Muscle layer of colon (tissue), 2 donors: ENCODE results near the gene LENG1.
"Not testable (repeated sequence)": the region's sequence is repeated elsewhere in the genome, so short reads cannot be mapped to it uniquely, and the experiment has no call there.

Experiments
- H3K27ac ChIP-seq: one replicate; pipeline ENCODE4 v1.7.0; 2013; ENCODE audit warnings: low read depth, mild to moderate bottlenecking, low read length, moderate library complexity
- H3K27me3 ChIP-seq, 2 donors: one replicate each; pipeline ENCODE4 v1.7.0; 2013; ENCODE audit warnings: low read length in 2 of 2, mild to moderate bottlenecking in 2 of 2; ENCODE audit not compliant: insufficient read depth in 2 of 2, control insufficient read depth in 1 of 2
- H3K36me3 ChIP-seq: one replicate; pipeline ENCODE4 v1.7.0; 2013; ENCODE audit warnings: mild to moderate bottlenecking, low read length; ENCODE audit not compliant: insufficient read depth
- H3K4me1 ChIP-seq: one replicate; pipeline ENCODE4 v1.7.0; 2013; ENCODE audit warnings: mild to moderate bottlenecking, low read length; ENCODE audit not compliant: insufficient read depth
- H3K4me3 ChIP-seq, 2 donors: one replicate each; pipeline ENCODE4 v1.7.0; 2013; ENCODE audit warnings: low read length in 2 of 2, low read depth in 1 of 2, mild to moderate bottlenecking in 1 of 2, moderate library complexity in 1 of 2
- H3K9ac ChIP-seq: one replicate; pipeline ENCODE4 v1.7.0; 2013; ENCODE audit warnings: low read length
- H3K9me3 ChIP-seq: one replicate; pipeline ENCODE4 v1.7.0; 2013; ENCODE audit warnings: mild to moderate bottlenecking, low read length
- donor health status: abdominal sarcoma.
- donor health status: Adenocarcinoma of cecum.

The LENG1 gene

DNA sequence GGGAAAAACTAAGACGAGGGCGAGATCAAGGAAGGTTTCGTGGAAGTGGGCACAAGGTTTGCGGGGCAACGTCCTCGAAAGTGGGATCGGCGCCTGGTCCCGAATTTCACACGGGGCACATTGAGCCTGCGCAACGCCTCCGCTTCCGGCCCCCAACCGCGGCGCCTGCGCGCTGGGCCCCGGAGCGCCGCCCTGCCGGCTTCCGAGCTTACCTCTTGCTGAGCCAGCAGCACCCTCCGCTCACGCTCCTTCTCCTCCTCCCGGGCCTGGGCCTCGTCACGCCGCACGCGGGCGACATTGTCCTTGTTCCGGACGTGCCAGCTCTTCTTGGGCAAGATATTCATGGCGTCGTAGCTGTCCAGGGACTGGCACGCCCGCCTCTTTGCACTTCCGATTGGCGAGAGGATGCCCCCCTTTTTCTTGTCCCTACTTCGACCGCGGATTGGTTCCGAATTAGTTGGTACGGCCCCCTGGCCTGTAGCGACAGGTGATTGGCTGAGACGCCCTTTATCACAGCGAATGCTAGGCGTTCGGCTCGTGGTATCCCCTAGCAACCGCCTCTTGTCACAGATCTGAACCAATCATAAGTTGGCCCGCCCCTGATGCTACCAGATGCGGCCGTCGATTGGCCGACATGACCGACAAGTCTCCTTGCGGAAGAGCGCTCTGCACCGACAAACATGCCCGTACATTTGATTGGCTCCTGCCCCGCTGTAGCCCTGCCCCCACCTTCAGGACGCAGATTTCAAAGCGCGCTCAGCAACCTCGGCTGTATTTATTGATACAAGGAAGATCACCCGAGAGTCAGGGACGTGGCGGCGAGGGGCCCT lies at the start of gene LENG1:
LENG1 (minus strand) TSS at position 370 of the 830 bp plus-strand sequence; CDS start at position 344, 26 bp downstream.
- peak within 1 kb of the TSS; percentile 93 for H3K27ac ChIP-seq
- H3K4me1 ChIP-seq, result peaks cover 33% of the 10 kb centered on the region
- peaks cover 36% of the 10 kb centered on the region for H3K36me3 ChIP-seq
- H3K9ac ChIP-seq, result peak within 1 kb of the TSS; percentile 92
- peak within 1 kb of the TSS; percentile 89 to 96 for H3K4me3 ChIP-seq
- no peaks in the 10 kb centered on the region for H3K9me3 ChIP-seq
- H3K27me3 ChIP-seq, result peaks cover 0 to 3% of the 10 kb centered on the region in 2 donors

DNA sequence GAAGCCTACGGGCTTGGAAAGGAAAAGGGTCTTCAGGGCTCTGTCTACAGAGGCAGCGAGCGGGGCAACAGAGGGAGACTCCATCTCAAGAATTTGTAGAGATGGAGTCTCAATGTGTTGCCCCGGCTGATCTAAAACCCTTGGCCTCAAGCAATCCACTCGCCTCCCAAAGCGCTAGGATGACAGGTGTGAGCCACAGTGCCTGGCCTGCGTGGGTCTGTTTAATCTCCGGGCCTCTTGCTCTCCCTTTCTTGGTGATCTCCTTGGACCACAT lies 49.2 kb upstream of the LENG1 start:
- Histone ChIP-seq H3K36me3 (peaks cover 43% of the 10 kb centered on the region), H3K27me3 (no peaks in the 10 kb centered on the region), H3K4me1 (peaks cover 28% of the 10 kb centered on the region), H3K4me3 (no peak overlapping the region), H3K9ac (no peak overlapping the region), H3K9me3 (no peaks in the 10 kb centered on the region), H3K27ac (peak overlapping the region; percentile 56)

DNA sequence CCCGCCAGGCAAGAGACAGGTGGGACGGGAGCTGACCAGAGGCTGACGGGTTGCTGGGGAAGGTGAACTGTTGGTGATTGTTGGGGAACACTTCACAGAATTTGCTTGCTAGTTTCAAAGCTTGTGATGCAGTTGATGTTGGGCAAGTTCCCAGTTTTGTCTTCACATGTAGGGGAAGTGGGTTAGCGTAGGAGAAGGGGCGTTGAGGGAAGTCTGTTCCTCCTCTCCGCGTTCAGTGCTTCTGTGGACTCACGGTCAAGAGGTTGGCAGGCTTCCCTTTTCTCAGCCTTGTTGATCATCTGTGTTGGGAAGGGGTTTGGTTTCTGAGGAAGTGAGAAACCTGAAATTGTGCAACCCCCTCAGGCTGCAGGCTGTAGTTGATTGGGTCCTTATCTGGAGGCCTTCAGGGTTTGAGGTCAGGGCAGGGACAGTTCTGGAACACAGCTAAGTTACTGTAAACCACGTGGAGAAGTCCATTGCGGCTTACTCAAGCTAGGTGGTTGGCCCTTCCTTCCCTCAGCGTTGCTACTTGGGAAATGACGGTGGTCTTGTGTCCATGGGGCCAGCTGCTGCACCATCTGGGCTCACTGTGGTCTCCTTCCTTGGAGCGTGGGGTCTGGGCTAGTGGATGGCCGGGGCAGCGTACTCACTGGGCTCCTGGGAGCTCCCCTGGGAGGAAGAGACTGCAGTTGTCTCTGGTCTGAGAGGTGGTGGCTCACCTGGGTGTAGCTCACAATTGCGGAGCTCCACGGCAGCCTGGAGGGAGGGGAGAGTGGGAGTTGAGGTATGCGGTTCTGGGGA lies 48.7 kb upstream of the LENG1 start:
- H3K9ac ChIP-seq, result no peak overlapping the region
- H3K27me3 ChIP-seq, result no peaks in the 10 kb centered on the region
- H3K9me3 ChIP-seq, result no peaks in the 10 kb centered on the region
- peaks cover 49% of the 10 kb centered on the region for H3K36me3 ChIP-seq
- no peak overlapping the region for H3K4me3 ChIP-seq
- H3K4me1 ChIP-seq, result peaks cover 32% of the 10 kb centered on the region
- peak overlapping the region; percentile 24 for H3K27ac ChIP-seq

DNA sequence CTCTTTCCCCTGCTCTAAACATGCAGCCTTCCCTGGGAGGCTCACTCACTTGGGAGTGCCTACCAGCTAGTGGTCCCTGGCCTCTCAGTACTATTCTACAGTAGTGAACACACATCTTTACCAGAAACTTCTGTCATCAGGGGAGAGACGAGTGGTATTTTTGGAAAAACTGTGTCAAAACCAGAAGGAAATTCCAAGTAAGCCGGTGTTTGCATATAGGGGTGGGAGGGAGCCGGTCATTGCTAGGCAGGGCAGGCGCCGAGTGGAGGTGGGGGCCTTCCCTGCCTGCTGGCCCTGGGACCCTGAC lies 48.1 kb upstream of the LENG1 start:
- H3K27ac ChIP-seq, result no peak overlapping the region
- no peaks in the 10 kb centered on the region for H3K27me3 ChIP-seq
- peaks cover 54% of the 10 kb centered on the region for H3K36me3 ChIP-seq
- no peak overlapping the region for H3K4me3 ChIP-seq
- H3K9ac ChIP-seq, result no peak overlapping the region
- H3K4me1 ChIP-seq, result peaks cover 37% of the 10 kb centered on the region
- no peaks in the 10 kb centered on the region for H3K9me3 ChIP-seq

DNA sequence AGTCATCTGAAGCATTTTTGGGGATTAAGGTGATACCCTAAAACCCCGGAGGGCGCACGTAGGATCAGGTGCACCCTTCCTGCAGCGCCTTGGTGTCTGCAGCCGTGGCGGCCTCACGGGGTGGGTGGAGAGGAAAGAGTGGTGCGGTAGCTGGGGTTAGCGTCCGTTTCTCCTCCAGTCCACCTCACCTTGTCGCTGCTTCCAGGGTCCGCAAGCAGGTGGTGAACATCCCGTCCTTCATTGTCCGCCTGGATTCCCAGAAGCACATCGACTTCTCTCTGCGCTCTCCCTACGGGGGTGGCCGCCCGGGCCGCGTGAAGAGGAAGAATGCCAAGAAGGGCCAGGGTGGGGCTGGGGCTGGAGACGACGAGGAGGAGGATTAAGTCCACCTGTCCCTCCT lies 47.7 kb upstream of the LENG1 start:
- not testable (repeated sequence) for H3K27me3 ChIP-seq, H3K4me3 ChIP-seq, H3K9ac ChIP-seq, H3K27ac ChIP-seq, H3K9me3 ChIP-seq
- Histone ChIP-seq H3K36me3 (peaks cover 58% of the 10 kb centered on the region), H3K4me1 (peaks cover 42% of the 10 kb centered on the region)

DNA sequence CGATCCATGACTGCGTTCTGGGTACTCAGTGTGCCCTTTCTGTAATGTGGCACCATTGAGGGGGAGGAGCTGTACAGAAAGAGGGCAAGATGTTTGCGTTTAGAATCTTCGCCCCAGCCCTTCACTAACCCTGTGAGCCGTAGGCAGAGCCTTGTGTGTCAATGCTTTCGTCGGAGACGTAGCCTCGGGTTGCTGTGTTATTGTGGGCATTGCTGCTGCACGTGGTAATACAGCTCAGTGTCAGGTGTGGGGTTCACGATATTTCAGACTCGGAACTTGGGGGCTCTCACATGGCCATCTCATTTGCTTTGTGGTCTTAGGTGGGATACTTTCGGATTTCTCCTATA lies 47.3 kb upstream of the LENG1 start:
- no peak overlapping the region for H3K4me3 ChIP-seq
- H3K9me3 ChIP-seq, result no peaks in the 10 kb centered on the region
- peaks cover 46% of the 10 kb centered on the region for H3K4me1 ChIP-seq
- peaks cover 59% of the 10 kb centered on the region for H3K36me3 ChIP-seq
- H3K9ac ChIP-seq, result no peak overlapping the region
- no peak overlapping the region for H3K27ac ChIP-seq
- no peaks in the 10 kb centered on the region for H3K27me3 ChIP-seq

DNA sequence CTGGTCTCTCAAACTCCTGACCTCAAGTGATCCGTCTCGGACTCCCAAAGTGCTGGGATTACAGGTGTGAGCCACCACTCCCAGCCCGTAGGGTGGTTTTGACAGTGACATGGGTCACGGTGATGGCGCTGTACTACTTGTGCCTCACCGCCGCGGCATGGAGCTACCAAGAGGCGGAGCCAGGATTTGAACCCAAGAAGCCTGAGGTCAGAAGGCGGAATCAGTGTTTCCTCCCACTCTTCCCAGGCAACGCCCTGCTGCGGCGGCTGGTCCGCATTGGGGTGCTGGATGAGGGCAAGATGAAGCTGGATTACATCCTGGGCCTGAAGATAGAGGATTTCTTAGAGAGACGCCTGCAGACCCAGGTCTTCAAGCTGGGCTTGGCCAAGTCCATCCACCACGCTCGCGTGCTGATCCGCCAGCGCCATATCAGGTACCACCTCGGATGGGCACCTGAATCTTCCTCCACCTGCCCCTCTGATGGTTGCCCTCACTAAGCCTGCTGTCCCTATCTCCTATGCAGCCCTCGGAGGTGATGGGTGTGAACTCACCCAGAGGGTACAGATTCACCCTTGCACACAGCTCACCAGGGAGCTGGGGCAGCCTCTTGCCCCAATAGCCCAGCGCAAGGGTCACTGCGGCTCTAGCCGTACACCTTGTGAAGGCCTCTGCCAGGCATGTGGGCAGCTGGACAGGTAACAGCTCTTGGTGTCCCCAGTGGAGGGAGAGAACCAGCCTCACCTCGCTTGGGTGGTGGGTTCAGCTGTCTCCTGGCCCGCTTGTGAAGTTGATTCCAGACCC lies 46.7 kb upstream of the LENG1 start:
- no peaks in the 10 kb centered on the region for H3K9me3 ChIP-seq
- no peaks in the 10 kb centered on the region for H3K27me3 ChIP-seq
- peaks cover 59% of the 10 kb centered on the region for H3K36me3 ChIP-seq
- peaks cover 51% of the 10 kb centered on the region for H3K4me1 ChIP-seq
- no peak overlapping the region for H3K9ac ChIP-seq
- H3K4me3 ChIP-seq, result no peak overlapping the region
- H3K27ac ChIP-seq, result no peak overlapping the region

DNA sequence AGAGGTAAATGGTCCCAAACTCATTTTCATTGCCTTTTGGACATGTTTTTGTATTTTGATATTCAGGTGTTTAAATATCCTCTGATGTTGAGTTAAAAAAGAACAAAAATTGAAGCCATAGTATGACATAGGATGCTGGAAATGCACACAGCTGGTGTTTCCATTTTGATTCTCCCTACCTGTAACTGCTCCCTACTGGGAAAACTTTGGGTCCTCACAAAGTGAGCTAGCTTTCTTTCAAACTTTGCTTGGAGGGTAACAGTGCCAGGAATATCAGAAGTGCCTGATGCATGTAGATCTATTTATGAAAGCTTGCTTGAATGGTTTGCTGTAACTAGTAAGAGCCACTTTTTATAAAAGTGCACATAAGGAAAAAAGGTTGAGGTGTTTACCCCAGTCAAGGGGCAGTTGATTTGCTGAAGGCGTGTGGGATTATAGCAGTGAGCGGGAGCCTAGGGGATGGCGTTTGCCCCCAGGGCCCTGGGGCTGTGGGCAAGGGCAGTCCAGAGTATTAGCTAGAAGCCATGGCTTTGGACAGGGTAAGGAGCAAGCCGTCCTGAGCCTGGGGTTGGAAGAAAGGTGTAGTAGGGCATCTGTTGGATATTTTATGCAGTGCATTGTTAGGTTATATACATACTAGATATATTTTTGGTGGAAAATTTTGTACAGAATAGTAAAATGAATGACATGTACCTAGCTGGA lies 45.4 kb upstream of the LENG1 start:
- Histone ChIP-seq H3K9ac (no peak overlapping the region), H3K27ac (no peak overlapping the region)

DNA sequence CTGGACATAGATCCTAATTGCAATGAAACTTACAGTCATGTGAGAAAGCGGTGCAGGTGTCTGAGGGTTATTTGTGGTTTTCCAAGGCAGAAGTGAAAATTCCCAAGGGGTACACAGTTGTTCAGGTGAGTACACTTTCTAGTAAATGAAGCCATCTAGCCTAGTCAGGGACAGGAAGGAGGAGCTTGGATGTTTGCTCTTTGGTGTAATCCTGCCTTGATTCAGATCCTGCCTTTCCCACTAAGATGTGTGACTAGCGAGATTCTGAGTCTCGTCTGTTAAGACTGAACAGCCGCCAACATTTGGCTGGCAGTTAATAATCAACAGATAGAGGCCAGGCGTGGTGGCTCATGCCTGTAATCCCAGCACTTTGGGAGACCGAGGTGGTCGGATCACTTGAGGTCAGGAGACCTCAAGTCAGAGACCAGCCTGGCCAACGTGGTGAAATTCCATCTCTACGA lies 43.7 kb upstream of the LENG1 start:
- Histone ChIP-seq H3K36me3 (peaks cover 53% of the 10 kb centered on the region), H3K4me1 (peaks cover 31% of the 10 kb centered on the region), H3K9ac (peak overlapping the region; percentile 0), H3K27me3 (no peaks in the 10 kb centered on the region), H3K27ac (no peak overlapping the region), H3K9me3 (no peaks in the 10 kb centered on the region), H3K4me3 (no peak overlapping the region)

More for the DNA sequence above, 45.4 kb upstream of the LENG1 start:
- Histone ChIP-seq H3K36me3 (peaks cover 59% of the 10 kb centered on the region), H3K9me3 (no peaks in the 10 kb centered on the region), H3K4me1 (peaks cover 47% of the 10 kb centered on the region), H3K4me3 (no peak overlapping the region), H3K27me3 (no peaks in the 10 kb centered on the region)

DNA sequence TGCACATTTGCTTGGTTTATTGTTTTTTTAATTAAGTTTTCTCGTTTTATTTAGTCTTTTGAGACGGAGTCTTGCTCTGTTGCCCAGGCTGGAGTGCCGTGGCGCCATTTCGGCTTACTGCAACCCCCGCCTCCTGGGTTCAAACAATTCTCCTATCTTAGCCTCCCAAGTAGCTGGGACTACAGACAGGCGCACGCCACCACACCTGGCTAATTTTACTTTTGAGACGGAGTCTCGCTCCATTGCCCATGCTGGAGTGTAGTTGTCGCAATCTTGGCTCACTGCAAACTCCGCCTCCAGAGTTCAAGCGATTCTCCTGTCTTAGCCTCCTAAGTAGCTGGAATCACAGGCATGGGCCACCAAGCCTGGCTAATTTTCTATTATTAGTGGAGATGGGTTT lies 42.5 kb upstream of the LENG1 start:
- Histone ChIP-seq H3K9ac (peak overlapping the region; percentile 99), H3K36me3 (peaks cover 41% of the 10 kb centered on the region), H3K9me3 (no peaks in the 10 kb centered on the region), H3K27ac (no peak overlapping the region), H3K4me3 (peak overlapping the region in 1 of 2 donors; percentile 95), H3K4me1 (peaks cover 31% of the 10 kb centered on the region), H3K27me3 (no peaks in the 10 kb centered on the region)

DNA sequence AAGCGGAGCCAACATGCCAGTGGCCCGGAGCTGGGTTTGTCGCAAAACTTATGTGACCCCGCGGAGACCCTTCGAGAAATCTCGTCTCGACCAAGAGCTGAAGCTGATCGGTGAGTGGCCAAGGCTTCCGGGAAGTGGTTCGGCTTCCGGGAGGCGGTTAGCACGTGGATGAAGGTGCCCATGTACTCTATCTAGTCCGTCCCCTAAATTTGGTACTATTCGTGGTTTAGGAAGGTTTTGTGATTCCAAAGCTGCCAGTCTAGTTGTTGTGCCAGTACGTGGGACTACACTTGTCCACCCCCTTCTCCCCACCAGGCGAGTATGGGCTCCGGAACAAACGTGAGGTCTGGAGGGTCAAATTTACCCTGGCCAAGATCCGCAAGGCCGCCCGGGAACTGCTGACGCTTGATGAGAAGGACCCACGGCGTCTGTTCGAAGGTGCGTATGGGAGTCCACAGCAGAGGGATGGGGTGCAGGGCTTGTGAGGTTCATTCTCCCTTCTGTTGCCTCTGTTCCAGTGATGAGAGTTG lies 41.7 kb upstream of the LENG1 start:
- Histone ChIP-seq H3K9ac (peak overlapping the region; percentile 99), H3K4me1 (peaks cover 27% of the 10 kb centered on the region), H3K9me3 (no peaks in the 10 kb centered on the region), H3K4me3 (peak overlapping the region; percentile 73 to 95), H3K27ac (peak overlapping the region; percentile 86), H3K27me3 (no peaks in the 10 kb centered on the region), H3K36me3 (peaks cover 33% of the 10 kb centered on the region)
